Skeletal muscle satellite cell (primary cell): ENCODE data around the gene HDAC9.

ENCODE experiments used
- H3K27me3 ChIP-seq: 2 replicates; pipeline ENCODE4 v1.7.0; 2013; ENCODE audit warnings: low read length; ENCODE audit not compliant: control insufficient read depth, insufficient read depth
- H3K36me3 ChIP-seq: 2 replicates; pipeline ENCODE4 v1.7.0; 2013; ENCODE audit warnings: mild to moderate bottlenecking, control low read depth, low read length; ENCODE audit not compliant: insufficient read depth
- H3K4me1 ChIP-seq: 2 replicates; pipeline ENCODE4 v1.7.0; 2013; ENCODE audit warnings: low read length; ENCODE audit not compliant: control insufficient read depth, insufficient read depth
- H3K4me2 ChIP-seq: 2 replicates; pipeline ENCODE4 v1.7.0; 2013; ENCODE audit warnings: mild to moderate bottlenecking, low read length
- H3K4me3 ChIP-seq: 2 replicates; pipeline ENCODE4 v1.7.0; 2013; ENCODE audit warnings: low read length
- H3K9ac ChIP-seq: 2 replicates; pipeline ENCODE4 v1.7.0; 2013; ENCODE audit warnings: mild to moderate bottlenecking, low read depth, low read length, moderate library complexity
- H3K9me3 ChIP-seq: replicated peaks from 2 replicates; pipeline ENCODE4 v1.7.0; 2013; ENCODE audit warnings: mild to moderate bottlenecking, control low read depth, low read length

Gene HDAC9

GRCh38 chr7:18565337-18565736, 69.8 kb downstream of the HDAC9 start:
- H3K9ac ChIP-seq: no peak overlapping the region
- H3K27me3 ChIP-seq: no peaks in the 10 kb centered on the region
- no peak overlapping the region for H3K4me2 ChIP-seq
- no peaks in the 10 kb centered on the region for H3K4me1 ChIP-seq
- H3K4me3 ChIP-seq: no peak overlapping the region
- H3K36me3 ChIP-seq: no peaks in the 10 kb centered on the region
- no peaks in the 10 kb centered on the region for H3K9me3 ChIP-seq

GRCh38 chr7:18566205-18566604, 70.7 kb downstream of the HDAC9 start:
- H3K36me3 ChIP-seq: no peaks in the 10 kb centered on the region
- no peaks in the 10 kb centered on the region for H3K27me3 ChIP-seq
- no peaks in the 10 kb centered on the region for H3K4me1 ChIP-seq
- no peak overlapping the region for H3K9ac ChIP-seq
- H3K9me3 ChIP-seq: no peaks in the 10 kb centered on the region
- H3K4me2 ChIP-seq: no peak overlapping the region
- H3K4me3 ChIP-seq: no peak overlapping the region

GRCh38 chr7:18566829-18567228, 71.3 kb downstream of the HDAC9 start:
- Histone ChIP-seq H3K4me2 (no peak overlapping the region), H3K9ac (no peak overlapping the region), H3K4me1 (no peaks in the 10 kb centered on the region), H3K36me3 (no peaks in the 10 kb centered on the region), H3K27me3 (no peaks in the 10 kb centered on the region), H3K9me3 (no peaks in the 10 kb centered on the region), H3K4me3 (no peak overlapping the region)

GRCh38 chr7:18570441-18570840, 74.9 kb downstream of the HDAC9 start:
- H3K27me3 ChIP-seq: no peaks in the 10 kb centered on the region
- H3K4me2 ChIP-seq: no peak overlapping the region
- no peaks in the 10 kb centered on the region for H3K4me1 ChIP-seq
- H3K36me3 ChIP-seq: no peaks in the 10 kb centered on the region
- no peak overlapping the region for H3K9ac ChIP-seq
- H3K9me3 ChIP-seq: no peaks in the 10 kb centered on the region
- H3K4me3 ChIP-seq: no peak overlapping the region

GRCh38 chr7:18570890-18571478, 75.4 kb downstream of the HDAC9 start:
- H3K36me3 ChIP-seq: no peaks in the 10 kb centered on the region
- no peak overlapping the region for H3K4me3 ChIP-seq
- no peaks in the 10 kb centered on the region for H3K27me3 ChIP-seq
- no peak overlapping the region for H3K9ac ChIP-seq
- no peak overlapping the region for H3K4me2 ChIP-seq
- H3K9me3 ChIP-seq: no peaks in the 10 kb centered on the region
- H3K4me1 ChIP-seq: no peaks in the 10 kb centered on the region

GRCh38 chr7:18572154-18572553, 76.6 kb downstream of the HDAC9 start:
- Histone ChIP-seq H3K4me1 (no peaks in the 10 kb centered on the region), H3K4me3 (no peak overlapping the region), H3K36me3 (no peaks in the 10 kb centered on the region), H3K27me3 (no peaks in the 10 kb centered on the region), H3K9ac (no peak overlapping the region), H3K9me3 (no peaks in the 10 kb centered on the region), H3K4me2 (no peak overlapping the region)

- no peaks in the 10 kb centered on the region for H3K27me3 ChIP-seq
- no peaks in the 10 kb centered on the region for H3K4me1 ChIP-seq
- H3K9me3 ChIP-seq: no peaks in the 10 kb centered on the region
- H3K4me2 ChIP-seq: no peak overlapping the region
- no peaks in the 10 kb centered on the region for H3K36me3 ChIP-seq
- H3K4me3 ChIP-seq: no peak overlapping the region
- H3K9ac ChIP-seq: no peak overlapping the region
Observed at GRCh38 chr7:18572885-18573284, 77.3 kb downstream of the HDAC9 start.

- Histone ChIP-seq H3K9ac (no peak overlapping the region), H3K4me2 (no peak overlapping the region), H3K4me1 (no peaks in the 10 kb centered on the region), H3K4me3 (no peak overlapping the region), H3K36me3 (no peaks in the 10 kb centered on the region), H3K27me3 (no peaks in the 10 kb centered on the region), H3K9me3 (no peaks in the 10 kb centered on the region)
Observed at GRCh38 chr7:18573410-18574234, 78.1 kb downstream of the HDAC9 start.

- Histone ChIP-seq H3K4me3 (no peak overlapping the region), H3K36me3 (no peaks in the 10 kb centered on the region), H3K4me2 (no peak overlapping the region), H3K4me1 (no peaks in the 10 kb centered on the region), H3K9ac (no peak overlapping the region), H3K27me3 (no peaks in the 10 kb centered on the region), H3K9me3 (no peaks in the 10 kb centered on the region)
Observed at GRCh38 chr7:18574235-18574540, 78.6 kb downstream of the HDAC9 start.

GRCh38 chr7:18574676-18575075, 79.1 kb downstream of the HDAC9 start:
- no peak overlapping the region for H3K4me2 ChIP-seq
- no peak overlapping the region for H3K9ac ChIP-seq
- no peaks in the 10 kb centered on the region for H3K9me3 ChIP-seq
- no peak overlapping the region for H3K4me3 ChIP-seq
- no peaks in the 10 kb centered on the region for H3K27me3 ChIP-seq
- no peaks in the 10 kb centered on the region for H3K4me1 ChIP-seq
- no peaks in the 10 kb centered on the region for H3K36me3 ChIP-seq

GRCh38 chr7:18575622-18576572, 80.3 kb downstream of the HDAC9 start:
- H3K36me3 ChIP-seq: no peaks in the 10 kb centered on the region
- H3K27me3 ChIP-seq: no peaks in the 10 kb centered on the region
- H3K9ac ChIP-seq: no peak overlapping the region
- no peak overlapping the region for H3K4me3 ChIP-seq
- no peaks in the 10 kb centered on the region for H3K9me3 ChIP-seq
- H3K4me1 ChIP-seq: no peaks in the 10 kb centered on the region
- H3K4me2 ChIP-seq: no peak overlapping the region
